DND-41 (cell line): ENCODE results near the gene POLR2C.
"Not testable (repeated sequence)": the region's sequence is repeated elsewhere in the genome, so short reads cannot be mapped to it uniquely, and the experiment has no call there.

Experiments
- ATAC-seq: fragments of 200-7000 bp; cut with Tn5 transposase; 3 replicates; pipeline ENCODE4 v1.9.1; 2021; ENCODE audit warnings: low read depth; ENCODE audit not compliant: insufficient read depth
- DNase-seq: peaks from one replicate; pipeline ENCODE4 v3.0.0-alpha.2; 2020
- H2AFZ ChIP-seq: 2 replicates; pipeline ENCODE4 v1.6.0; 2012; ENCODE audit warnings: low read depth, low read length
- H3K27ac ChIP-seq: 2 replicates; pipeline ENCODE4 v1.5.1; 2012; ENCODE audit warnings: low read length, inconsistent platforms
- H3K27me3 ChIP-seq: fragments of 200-600 bp; sonication (generic); 2 replicates; pipeline ENCODE4 v1.6.0; 2012; ENCODE audit warnings: low read length, mild to moderate bottlenecking, inconsistent platforms; ENCODE audit not compliant: insufficient read depth, poor library complexity
- H3K36me3 ChIP-seq: 2 replicates; pipeline ENCODE4 v1.5.1; 2012; ENCODE audit warnings: low read length, inconsistent platforms; ENCODE audit not compliant: insufficient read depth
- H3K4me1 ChIP-seq: 2 replicates; pipeline ENCODE4 v1.5.1; 2012; ENCODE audit warnings: mild to moderate bottlenecking, low read length; ENCODE audit not compliant: insufficient read depth
- H3K4me2 ChIP-seq: 2 replicates; pipeline ENCODE4 v1.6.0; 2012; ENCODE audit warnings: mild to moderate bottlenecking, moderate library complexity, low read length, inconsistent platforms; ENCODE audit not compliant: insufficient read depth
- H3K4me3 ChIP-seq, 2 experiments: fragments of 200-600 bp in 1 of 2; shearing (Covaris generic) in 1 of 2; 2 replicates each; pipeline ENCODE4 v1.5.1; 2012 to 2016; ENCODE audit warnings: inconsistent platforms in 2 of 2, low read length in 2 of 2, mild to moderate bottlenecking in 2 of 2, low read depth in 1 of 2, moderate library complexity in 1 of 2
- H3K79me2 ChIP-seq: 2 replicates; pipeline ENCODE4 v1.6.0; 2012; ENCODE audit warnings: low read length, inconsistent platforms; ENCODE audit not compliant: insufficient read depth
- H3K9ac ChIP-seq: 2 replicates; pipeline ENCODE4 v1.6.0; 2012; ENCODE audit warnings: low read depth, mild to moderate bottlenecking, inconsistent platforms, low read length, moderate library complexity
- H3K9me3 ChIP-seq: 2 replicates; pipeline ENCODE4 v1.5.1; 2012; ENCODE audit warnings: low read length, moderate library complexity, mild to moderate bottlenecking, inconsistent platforms; ENCODE audit not compliant: insufficient read depth, severe bottlenecking
- H4K20me1 ChIP-seq: 2 replicates; pipeline ENCODE4 v1.6.0; 2012; ENCODE audit warnings: low read length; ENCODE audit not compliant: insufficient read depth
- CTCF ChIP-seq: IDR thresholded peaks from 2 replicates; pipeline ENCODE4 v1.5.1; 2012; ENCODE audit warnings: borderline replicate concordance, low read length, moderate library complexity, mild to moderate bottlenecking; ENCODE audit not compliant: poor library complexity, severe bottlenecking; ENCODE audit errors: extremely low read depth
- EZH2 ChIP-seq: IDR thresholded peaks from 3 replicates; pipeline ENCODE4 v1.6.1; 2012; ENCODE audit warnings: borderline replicate concordance, low read depth, mild to moderate bottlenecking, moderate library complexity, low read length, inconsistent platforms; ENCODE audit not compliant: severe bottlenecking

POLR2C gene

DNA sequence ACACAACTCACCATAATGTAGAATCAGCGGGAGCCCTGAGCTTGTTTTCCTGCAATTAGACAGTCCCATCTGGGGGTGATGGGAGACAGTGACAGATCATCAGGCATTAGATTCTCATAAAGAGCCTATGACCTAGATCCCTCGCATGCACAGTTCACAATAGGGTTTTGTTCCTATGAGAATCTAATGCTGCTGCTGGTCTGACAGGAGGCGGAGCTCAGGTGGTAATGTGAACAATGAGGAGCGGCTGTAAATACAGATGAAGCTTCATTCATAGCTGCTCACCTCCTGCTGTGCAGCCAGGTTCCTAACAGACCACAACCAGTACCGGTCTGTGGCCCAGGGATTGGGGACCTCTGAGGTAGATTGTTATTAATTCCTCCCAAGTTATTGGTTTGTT lies 26.8 kb downstream of the POLR2C start:
- no peak overlapping the region for H3K27ac ChIP-seq
- ATAC-seq, result no peak
- no peaks in the 10 kb centered on the region for H3K79me2 ChIP-seq
- no peak for TF ChIP-seq EZH2
- no peak for TF ChIP-seq CTCF
- no peaks in the 10 kb centered on the region for H3K9me3 ChIP-seq
- no peak overlapping the region for H3K4me3 ChIP-seq
- peaks cover 13% of the 10 kb centered on the region; the same call in 1 of the 2 replicates for H4K20me1 ChIP-seq
- H3K36me3 ChIP-seq, result no peaks in the 10 kb centered on the region
- H3K9ac ChIP-seq, result no peak overlapping the region
- H3K27me3 ChIP-seq, result peaks cover 7% of the 10 kb centered on the region
- no peak for DNase-seq
- no peak overlapping the region for H3K4me2 ChIP-seq
- peaks cover 17% of the 10 kb centered on the region for H3K4me1 ChIP-seq
- no peak overlapping the region for H2AFZ ChIP-seq

GRCh38 chr16:57493767-57494166 lies 31.3 kb downstream of the POLR2C start:
- DNase-seq, result no peak
- Histone ChIP-seq H3K79me2 (no peaks in the 10 kb centered on the region), H3K9me3 (no peaks in the 10 kb centered on the region), H2AFZ (no peak overlapping the region), H3K4me1 (no peaks in the 10 kb centered on the region), H3K27ac (no peak overlapping the region), H3K4me3 (no peak overlapping the region), H3K36me3 (no peaks in the 10 kb centered on the region), H3K4me2 (no peak overlapping the region), H3K27me3 (peaks cover 7% of the 10 kb centered on the region), H4K20me1 (no peaks in the 10 kb centered on the region), H3K9ac (no peak overlapping the region)
- no peak for ATAC-seq
- no peak for TF ChIP-seq EZH2
- TF ChIP-seq CTCF, result no peak

DNA sequence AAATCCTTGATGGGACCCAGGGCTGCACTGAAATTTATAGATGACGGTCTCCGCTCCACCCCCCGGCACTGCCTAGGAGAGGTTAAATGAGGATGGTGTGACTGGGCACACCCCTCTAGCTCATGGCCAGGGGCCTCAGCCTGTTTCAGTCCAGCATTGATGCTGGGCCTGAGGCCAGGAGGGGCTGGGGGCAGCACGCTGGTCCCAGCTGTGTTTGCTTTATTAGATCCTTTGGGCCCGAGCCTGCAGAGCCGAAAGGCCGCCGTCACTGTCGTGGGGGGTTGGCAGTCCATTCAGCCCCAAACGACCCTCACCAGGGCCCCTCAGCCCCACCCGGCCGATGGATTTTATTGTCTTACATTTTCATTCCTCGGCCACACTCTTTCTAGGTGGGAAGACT lies 34.6 kb downstream of the POLR2C start:
- Histone ChIP-seq H3K36me3 (no peaks in the 10 kb centered on the region), H2AFZ (no peak overlapping the region), H3K4me3 (no peak overlapping the region), H3K27me3 (peaks cover 4% of the 10 kb centered on the region), H3K4me1 (0 out of 2 replicates have a peak, but pooled peaks cover 2% of the 10 kb centered on the region), H3K9ac (no peak overlapping the region), H4K20me1 (no peaks in the 10 kb centered on the region), H3K27ac (no peak overlapping the region), H3K79me2 (no peaks in the 10 kb centered on the region), H3K4me2 (no peak overlapping the region), H3K9me3 (no peaks in the 10 kb centered on the region)
- ATAC-seq (no peak), DNase-seq (no peak)
- TF ChIP-seq CTCF (no peak), EZH2 (no peak)

GRCh38 chr16:57498031-57498430 lies 35.6 kb downstream of the POLR2C start:
- H3K4me2 ChIP-seq, result no peak overlapping the region
- no peak overlapping the region for H3K9ac ChIP-seq
- DNase-seq (no peak), ATAC-seq (no peak)
- no peak for TF ChIP-seq CTCF
- no peak for TF ChIP-seq EZH2
- no peaks in the 10 kb centered on the region for H3K36me3 ChIP-seq
- no peaks in the 10 kb centered on the region for H3K27me3 ChIP-seq
- H3K9me3 ChIP-seq, result no peaks in the 10 kb centered on the region
- H3K4me3 ChIP-seq, result no peak overlapping the region
- no peak overlapping the region for H2AFZ ChIP-seq
- no peaks in the 10 kb centered on the region for H3K79me2 ChIP-seq
- H3K27ac ChIP-seq, result no peak overlapping the region
- H4K20me1 ChIP-seq, result no peaks in the 10 kb centered on the region
- H3K4me1 ChIP-seq, result 0 out of 2 replicates have a peak, but pooled peaks cover 2% of the 10 kb centered on the region

- H3K9me3 ChIP-seq, H3K27me3 ChIP-seq, H3K27ac ChIP-seq, DNase-seq, H3K4me1 ChIP-seq, H4K20me1 ChIP-seq, H3K79me2 ChIP-seq, ATAC-seq, H3K4me3 ChIP-seq, H2AFZ ChIP-seq, H3K4me2 ChIP-seq, H3K36me3 ChIP-seq, H3K9ac ChIP-seq: not testable (repeated sequence)
Observed at GRCh38 chr16:57499941-57500340, 37.5 kb downstream of the POLR2C start.
